SU-DHL-6 (cell line): ENCODE data around the gene BRIP1.
"Not testable (repeated sequence)": the region's sequence is repeated elsewhere in the genome, so short reads cannot be mapped to it uniquely, and the experiment has no call there.

ENCODE experiments used
- CTCF ChIP-seq: fragments of 200-600 bp; sonication (generic); IDR thresholded peaks from one replicate; pipeline ENCODE4 v1.5.1; 2017; ENCODE audit warnings: antibody characterized with exemption, mild to moderate bottlenecking, low read length, moderate library complexity; ENCODE audit not compliant: insufficient read depth, poor library complexity, severe bottlenecking
- EZH2phosphoT487 ChIP-seq: fragments of 200-600 bp; sonication (generic), shearing (Covaris generic); conservative IDR thresholded peaks from 2 replicates; pipeline ENCODE4 v1.6.1; 2018; ENCODE audit warnings: mild to moderate bottlenecking, antibody characterized with exemption, low read length, moderate library complexity, mixed read lengths

DNA sequence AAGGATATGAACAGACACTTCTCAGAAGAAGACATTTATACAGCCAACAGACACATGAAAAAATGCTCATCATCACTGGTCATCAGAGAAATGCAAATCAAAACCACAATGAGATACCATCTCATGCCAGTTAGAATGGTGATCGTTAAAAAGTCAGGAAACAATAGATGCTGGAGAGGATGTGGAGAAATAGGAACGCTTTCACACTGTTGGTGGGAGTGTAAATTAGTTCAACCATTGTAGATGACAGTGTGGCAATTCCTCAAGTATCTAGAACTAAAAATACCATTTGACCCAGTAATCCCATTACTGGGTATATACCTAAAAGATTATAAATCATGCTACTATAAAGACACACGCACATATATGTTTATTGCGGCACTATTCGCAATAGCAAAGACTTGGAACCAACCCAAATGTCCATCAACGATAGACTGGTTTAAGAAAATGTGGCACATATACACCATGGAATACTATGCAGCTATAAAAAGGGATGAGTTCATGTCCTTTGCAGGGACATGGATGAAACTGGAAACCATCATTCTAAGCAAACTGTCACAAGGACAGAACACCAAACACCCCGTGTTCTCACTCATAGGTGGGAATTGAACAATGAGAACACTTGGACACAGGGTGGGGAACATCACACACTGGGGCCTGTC, 186.0 kb downstream of the BRIP1 start:
- TF ChIP-seq CTCF, EZH2phosphoT487: not testable (repeated sequence)
